GM21619 (cell line): ENCODE data around the gene PIP5K1C.
A peak's percentile ranks its signal among the peaks of the same experiment; 100 is the strongest.
"Not testable (repeated sequence)": the region's sequence is repeated elsewhere in the genome, so short reads cannot be mapped to it uniquely, and the experiment has no call there.

ENCODE experiments used
- ATAC-seq: cut with Tn5 transposase; IDR thresholded peaks from one replicate; pipeline ENCODE4 v1.9.1; 2021; ENCODE audit not compliant: unreplicated experiment

The PIP5K1C gene

DNA sequence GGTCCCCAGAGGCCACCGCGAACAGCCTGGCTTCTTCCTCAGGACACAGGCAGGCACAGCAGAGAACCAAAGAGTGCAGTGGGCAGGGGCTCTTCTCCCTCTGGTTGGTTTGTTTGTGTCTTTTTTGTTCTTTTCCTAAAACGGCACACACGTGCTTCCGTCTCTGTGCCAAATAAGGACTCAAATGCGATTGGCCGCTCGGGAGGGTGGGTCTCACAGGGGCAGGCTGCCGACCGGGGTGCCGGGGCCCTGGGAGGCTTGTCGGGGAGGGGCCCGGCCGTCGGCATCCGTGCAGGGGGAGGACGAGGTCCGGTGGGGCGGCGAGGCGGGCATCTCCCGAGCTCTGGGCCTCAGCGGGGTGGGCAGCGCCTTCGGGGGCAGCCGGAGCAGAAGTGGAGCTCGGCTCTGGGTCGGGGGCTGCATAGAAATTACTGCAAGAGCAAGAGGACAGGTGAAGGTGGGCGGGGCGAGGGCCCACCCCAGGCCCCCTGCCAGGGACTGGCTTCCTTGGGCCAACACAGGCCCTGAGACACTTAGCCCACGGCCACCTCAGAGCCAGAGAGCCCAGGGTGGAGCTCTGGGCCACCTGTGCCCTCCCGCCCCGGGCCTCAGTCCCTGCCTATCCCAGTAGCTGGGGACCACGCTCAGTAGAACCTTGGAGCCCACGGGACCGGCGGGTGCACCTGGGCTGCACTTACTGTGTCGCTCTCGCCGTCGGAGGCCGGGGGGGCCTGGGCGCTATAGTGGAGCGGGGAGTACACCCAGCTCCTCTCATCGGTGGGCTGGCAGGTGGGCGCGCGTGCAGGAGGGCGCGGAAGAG is 67.3 kb downstream of the PIP5K1C start:
- ATAC-seq = no peak

DNA sequence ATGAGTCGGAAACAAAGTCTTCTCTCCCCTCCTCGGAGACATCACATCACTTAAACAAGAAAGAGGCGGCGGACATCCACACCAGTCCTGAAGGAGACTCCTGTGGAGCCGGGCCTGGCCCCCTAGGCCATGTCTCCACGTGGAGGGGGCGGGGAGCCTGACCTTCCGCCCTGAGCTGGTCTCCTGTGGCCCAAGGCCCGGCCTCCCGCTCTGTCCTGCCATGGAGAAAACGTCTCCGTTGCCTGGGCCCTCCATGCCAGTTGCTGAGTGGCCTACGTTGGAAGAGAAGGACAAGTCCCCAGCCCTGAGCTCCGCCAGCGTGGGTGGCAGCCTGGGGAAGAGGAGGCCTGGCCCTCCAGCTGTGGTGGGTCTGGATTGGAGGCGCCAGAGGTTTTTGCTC is 68.2 kb downstream of the PIP5K1C start:
- ATAC-seq = no peak

DNA sequence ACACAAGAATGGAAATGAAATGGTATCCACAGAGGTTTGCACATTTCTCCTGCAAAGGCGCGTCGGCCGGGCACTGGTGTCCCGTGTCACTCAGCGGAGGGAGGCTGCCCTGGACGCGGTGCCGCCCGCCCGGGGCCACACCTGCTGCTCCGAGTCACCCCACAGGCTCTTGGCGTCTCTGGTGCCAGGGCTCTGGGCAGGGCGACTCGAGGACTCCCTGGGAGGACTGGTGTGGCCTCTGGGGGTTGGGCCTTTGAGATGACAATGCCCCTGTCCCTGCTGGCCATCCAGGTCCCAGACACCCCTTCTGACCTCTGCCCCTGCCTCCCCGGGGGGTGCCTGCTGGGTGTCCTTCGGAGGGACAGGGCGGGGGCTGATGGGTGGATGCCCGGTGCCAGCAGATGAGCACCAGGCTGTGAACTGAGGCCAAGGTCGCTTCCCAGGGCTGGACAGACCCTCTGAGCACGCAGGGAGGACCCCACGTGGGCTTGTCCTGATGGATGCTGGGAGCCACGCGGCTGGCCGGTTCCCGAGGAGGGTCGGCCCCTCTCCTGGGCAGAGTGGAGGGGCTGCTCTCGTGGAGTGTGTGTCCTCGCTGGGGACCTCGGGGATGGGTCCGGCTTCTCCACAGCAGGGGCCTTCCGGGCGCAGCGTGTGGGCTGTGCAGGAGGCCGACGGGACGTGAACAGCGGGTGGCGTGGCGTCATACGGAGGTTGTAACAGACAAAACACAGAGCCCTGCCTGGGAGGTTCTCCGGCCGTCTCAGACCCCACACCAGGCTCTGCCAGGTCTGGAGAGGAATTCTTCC is 69.0 kb downstream of the PIP5K1C start:
- ATAC-seq = no peak

DNA sequence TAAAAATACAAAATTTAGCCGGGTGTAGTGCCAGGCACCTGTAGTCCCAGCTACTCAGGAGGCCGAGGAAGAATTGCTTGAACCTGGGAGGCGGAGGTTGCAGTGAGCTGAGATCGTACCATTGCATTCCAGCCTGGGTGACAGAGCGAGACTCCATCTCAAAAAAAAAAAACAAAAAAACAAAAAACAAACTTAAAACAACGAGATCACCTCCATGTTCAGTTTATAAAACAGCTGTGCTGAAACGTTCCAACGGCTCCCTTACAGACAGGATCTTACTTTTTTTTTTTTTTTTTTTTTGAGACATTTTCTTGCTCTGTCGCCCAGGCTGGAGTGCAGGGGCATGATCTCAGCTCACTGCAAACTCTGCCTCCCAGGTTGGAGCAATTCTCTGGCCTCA is 71.5 kb downstream of the PIP5K1C start:
- ATAC-seq = not testable (repeated sequence)

DNA sequence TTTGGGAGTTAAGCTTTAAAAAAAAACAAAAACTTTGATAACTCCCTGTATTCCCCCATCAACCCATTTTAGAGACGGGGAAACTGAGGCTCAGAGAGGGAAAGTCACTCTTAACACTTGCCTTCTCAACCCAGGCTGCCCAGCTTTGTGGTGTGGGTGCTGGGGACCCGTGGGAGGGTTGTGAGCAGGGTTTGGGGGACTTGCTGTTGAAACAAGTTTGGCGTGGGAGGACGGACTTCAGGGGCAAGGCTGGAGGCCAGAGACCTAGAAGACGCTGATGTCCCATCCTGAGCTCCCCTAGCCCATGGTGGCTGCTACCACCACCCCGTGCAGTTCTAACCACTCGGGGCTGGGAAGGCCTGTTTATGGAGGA is 72.9 kb downstream of the PIP5K1C start:
- no peak for ATAC-seq

DNA sequence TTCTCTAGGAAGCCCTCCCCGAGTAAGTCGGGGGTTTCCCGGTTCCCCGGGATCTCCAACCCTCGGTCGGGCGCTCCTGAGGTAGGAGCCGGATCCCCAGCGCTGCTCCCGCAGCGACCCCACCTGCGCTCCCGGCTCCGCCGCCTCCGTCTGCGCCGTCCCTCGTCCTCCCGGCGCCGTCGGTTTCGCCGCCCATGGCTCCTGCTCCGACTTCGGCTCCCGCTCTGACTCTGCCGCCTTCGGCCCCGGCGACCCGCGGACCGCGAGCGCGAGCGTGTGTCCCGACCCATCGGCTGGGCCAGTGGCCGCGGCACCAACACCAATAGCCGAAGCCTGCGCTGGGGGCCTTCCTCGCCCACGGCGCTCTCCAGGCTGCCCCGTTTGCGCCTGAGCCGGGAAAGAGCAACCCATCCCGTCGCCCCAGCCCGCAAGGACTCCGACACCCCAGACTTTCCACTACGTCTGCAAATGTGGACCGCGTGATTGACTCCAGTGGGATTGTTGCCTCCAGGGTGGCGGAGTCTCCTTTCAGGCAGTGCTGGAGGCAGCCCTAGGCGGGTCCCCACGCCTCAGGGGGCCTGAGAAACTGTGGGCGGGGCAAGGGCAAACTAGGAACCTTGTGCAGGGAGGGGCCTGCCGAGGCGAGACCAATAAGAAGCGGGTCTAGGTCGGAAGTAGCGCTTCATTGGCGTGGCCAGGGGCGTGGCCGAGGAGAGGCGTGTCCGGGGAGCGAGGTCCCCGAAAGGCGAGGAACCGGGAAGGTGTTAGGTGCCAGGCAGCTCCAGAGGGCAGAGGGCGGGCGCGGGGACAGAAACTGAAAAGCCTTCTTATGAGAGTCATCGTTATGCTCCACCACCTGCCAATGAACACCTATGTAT is 73.6 kb downstream of the PIP5K1C start, which contains the start of gene CACTIN:
Gene CACTIN, minus strand, starts transcription at position 318 of the 878 bp plus-strand sequence. Its CDS starts 28 bp downstream, at position 290.
- peak; percentile 78 for ATAC-seq

DNA sequence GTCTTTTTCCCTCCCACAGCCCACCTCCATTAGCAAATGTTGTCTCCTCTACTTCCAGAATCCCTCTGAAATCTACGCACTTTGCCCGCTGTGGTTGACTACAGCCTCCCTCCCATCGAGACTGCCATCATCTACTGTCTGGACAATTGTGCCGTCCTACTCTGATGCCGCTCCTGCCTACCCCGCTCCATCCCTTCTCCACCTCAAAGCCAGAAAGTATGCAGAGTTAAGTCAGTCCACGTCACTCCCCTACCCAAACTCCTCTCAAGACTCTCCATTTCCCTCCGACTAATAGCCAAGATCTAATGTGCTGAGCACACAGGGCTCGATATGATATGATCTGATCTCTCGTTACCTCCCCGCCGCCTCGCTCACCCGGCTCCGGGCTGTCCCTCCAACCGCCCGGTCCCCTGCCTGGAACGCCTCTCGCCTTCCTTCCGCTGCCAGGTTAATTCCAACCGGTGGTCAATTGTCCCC is 74.2 kb downstream of the PIP5K1C start:
- peak; percentile 5 for ATAC-seq

DNA sequence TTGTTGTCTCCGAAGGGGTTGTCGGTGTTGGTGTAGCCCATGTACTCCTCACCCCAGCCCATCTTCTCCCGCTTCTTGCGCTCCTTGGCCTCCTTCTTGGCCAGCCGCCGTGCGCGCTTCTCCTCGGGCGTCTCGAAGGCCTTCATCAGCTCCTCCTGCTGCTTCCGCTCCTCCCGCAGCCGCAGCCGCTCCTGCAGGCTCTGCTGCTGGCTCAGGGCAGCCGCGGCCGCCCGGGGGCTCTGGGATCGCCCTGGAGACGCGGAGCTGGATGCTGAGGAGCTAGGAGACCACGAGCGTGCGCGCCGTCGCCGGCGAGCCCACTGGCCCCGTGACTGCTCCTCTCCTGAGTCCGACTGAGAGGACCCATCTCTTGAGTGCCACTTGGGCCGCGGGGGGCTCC is 76.6 kb downstream of the PIP5K1C start:
- no peak for ATAC-seq

DNA sequence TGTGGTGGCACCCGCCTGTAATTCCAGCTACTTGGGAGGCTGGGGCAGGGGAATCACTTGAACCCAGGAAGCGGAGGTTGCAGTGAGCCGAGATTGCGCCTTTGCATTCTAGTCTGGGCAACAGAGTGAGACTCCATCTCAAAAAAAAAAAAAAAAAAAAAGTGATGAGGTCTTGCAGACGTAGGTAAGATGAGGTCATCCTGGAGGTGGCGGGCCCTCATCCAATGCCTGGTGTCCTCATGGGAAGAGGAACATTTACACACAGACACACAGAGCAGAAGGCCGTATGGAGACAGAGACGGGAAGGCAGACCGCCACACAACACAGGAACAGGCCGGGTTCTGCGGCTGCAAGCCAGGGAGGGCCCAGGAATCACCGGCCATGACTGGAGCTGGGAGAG is 78.0 kb downstream of the PIP5K1C start:
- no peak for ATAC-seq

DNA sequence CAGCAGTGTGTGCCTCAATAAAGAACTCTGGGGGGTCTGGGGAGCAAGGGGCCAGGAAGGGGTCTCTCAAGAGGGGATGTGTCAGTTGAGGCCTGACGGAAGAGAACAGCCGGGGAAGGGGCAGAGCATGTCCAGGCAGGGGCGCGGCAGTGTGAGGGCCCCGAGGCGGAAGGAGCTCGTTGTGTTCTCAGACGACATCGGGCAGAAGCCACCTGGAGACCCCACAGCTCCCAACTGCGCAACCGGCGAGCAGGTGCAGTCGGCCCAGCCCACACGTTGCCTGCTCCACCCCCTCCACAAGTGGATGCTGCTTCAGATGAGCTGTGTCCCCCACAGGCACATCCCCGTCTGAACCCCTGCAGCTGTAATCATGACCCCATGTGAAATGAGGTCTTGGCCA is 78.6 kb downstream of the PIP5K1C start:
- ATAC-seq = no peak

DNA sequence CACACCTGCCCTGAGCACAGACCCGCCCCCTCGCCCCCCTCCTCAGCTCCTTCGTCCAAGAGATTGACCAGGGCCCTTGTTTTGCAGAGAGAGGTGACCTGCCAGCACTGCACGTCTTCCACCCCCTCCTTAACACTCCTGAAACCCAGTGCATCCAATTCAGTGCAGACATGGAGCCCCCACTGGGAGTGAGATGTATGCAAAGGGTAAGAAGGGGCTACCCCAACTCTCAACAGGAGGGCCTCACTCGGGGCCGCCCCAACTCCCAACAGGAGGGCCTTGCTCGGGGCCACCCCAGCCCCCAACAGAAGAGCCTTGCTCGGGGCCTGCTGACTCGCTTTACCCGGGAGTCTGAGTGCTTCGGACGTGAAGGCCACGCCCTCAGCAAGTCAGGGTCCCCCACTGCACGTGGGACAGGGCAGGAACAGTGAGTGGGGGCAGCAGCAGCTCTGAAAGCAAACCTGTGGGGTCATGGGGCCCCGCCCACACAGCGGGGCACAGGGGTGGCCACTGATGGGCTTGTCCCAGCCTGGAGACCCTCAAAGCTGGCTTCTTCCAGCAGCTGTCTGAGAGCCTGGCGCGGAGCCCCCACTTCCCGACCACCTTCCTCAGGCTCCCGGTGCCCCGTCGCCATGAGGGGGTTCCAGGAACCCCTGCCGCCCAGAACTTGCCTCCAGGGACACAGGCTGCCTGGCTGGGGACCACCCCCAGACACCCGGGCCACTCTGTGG is 79.3 kb downstream of the PIP5K1C start:
- ATAC-seq = no peak

DNA sequence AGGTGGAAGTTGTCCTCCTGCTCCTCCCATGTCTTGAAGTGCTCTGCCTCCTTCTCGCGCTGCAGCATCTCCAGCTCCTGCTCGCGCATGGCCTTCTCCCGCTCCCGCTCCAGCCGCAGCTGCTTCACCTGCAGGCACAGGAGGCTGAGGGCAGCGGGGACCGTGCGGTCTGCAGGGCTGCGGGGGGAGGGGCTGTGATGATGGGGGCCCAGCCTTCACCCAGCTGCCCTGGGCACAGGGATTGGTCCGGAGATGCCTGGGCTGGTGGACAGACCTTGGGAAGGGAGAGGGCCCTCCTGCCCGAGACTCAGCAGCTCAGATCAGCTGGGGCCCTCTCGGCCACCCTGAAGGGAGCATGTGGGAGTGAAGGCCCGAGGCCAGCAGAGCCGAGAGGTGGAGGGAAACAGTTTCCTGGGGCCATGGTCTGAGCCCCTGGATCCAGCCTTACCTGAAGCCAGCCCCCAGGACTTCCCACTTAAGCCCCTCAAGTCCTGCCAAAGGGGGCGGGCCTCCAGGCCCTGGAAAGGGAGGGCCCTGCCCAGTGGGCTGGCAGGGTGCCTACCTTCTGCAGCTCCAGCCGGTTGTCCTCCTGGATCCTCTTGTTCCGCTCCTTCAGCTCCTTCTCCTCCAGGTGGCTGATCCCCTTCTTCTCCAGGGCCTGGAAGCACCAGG is 80.0 kb downstream of the PIP5K1C start:
- no peak for ATAC-seq

DNA sequence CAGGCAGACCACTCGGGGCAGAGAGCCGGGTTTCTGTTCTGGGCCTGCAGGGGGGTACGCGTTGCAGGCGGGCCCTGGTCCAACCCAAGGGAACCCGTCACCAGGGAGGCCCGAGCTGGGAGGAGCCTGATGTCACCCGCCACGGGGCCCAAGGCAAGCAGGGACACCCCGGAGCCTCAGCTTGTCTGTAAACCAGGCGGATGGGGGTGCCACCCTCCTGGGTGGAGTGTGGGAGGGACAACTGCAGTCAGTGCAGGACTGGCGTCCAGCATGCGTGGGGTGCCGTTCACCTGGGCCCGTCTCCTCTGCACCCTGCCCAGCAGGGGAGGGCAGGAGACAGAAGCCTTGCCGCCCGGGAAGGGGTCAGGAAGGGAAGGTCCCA is 80.6 kb downstream of the PIP5K1C start:
- no peak for ATAC-seq

DNA sequence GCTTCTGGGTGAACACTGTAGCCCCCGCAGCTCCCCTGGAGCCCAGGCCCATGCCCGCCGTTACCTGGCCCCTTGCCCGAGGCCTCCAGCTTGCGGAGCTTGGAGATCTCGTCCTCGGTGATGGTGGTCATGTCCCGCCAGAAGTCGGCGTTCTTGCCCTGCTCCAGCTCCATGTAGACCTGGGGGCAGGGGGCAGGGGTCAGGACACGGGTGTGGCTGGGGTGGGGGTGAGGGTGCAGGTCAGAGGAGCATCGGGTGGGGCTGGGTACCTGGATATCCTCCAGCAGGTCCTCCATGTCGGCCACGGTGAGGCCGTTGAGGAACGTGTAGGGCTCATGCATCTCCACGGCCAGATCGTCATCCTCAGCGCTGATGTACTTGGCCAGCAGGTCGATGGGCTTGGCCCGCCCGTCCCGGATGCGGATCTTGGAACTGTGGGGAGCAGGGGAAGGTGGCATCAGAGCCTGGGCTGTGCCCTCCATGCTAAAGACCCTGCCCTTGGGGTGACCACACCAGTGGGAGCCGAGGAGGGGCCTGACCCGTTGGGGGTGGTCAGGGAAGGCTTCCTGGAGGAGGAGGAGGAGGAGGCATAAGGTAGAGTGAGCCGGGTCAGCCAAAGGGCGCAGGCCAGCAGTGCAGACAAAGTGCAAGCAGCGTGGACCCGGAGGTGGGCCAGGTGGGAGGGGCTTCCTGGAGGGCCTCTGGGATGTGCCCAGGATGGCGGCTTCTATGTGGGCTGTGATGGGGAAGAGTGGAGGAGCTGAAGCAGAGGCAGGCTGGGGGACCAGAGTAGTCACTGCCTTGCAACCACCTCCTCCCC is 81.2 kb downstream of the PIP5K1C start:
- no peak for ATAC-seq

DNA sequence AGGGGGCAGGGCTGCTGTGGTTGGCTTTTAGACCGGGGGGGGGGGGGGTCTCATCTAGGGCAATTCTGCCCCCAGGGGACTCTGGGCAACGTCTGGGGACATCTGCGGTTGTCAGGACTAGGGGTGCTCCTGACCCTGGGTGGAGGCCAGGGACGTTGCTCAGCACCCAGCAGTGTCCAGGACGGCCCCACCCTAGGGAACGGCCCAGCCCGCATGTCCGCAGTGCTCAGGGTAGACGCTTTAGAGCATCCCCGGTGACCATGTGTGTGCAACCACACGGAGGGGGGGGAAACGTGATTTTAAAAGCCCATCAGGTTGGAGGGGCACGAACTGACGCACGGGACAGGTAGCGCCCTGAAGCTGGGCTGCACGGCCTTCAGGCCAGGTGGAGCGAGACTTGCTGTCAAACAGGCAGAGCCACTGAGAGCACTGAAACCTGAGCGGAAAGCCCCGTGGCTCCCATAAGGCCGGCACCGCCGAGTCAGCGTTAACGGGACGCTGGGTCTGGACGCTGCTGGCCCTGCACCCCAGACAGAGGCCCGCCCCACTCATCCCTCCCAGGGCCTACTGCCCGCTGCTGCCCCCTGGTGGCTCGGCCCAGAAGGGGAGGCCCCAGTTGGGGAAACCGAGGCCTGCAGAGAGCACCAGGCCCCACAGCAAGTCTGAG is 82.0 kb downstream of the PIP5K1C start:
- ATAC-seq = no peak

DNA sequence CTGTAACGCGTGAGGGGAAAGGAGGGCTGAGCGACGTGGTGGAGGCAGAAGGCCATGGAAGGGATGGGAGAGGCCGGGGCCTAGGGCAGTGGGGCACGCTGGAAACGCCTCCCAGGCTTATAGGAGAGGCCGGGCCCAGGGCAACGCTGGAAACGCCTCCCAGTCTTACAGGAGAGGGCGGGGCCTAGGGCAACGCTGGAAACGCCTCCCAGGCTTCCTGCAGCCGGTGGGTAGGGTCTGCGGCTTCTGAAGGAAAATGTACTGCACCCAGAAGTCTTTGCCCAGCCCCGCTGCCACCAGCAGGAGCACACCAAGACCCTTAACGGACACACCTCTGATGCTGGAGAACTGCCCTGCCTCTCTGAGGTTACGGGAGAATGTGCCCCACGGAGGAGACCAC is 82.8 kb downstream of the PIP5K1C start:
- no peak for ATAC-seq

DNA sequence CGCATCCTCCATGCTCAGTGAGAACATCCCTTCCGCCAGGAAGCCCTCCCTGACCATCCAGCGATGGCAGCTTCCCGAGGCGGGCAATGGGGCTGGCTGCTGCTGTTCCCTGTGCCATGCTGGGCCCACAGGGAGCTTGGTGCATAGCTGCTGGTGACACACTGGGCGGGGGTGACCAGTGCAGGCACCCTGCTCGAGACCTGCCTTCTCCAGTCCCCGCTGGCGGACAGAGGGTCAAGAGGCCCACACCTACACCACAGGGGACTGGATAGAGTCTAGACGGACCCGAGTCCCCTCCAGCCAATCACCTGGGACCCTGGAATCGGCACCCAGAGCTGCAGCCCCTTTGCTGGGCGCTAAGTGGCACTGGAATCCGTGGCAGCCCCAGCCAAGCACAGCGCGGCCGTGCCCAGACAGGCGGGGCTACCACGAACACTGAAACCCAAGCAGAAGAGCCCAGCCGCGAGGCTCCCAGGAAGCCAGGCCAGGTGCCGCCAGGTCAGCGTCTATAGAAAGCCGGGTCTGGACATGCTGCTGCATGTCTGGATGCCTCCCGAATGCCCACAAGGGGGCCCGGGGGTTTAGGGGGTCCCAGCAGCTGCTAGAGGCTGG is 84.6 kb downstream of the PIP5K1C start:
- ATAC-seq = no peak

DNA sequence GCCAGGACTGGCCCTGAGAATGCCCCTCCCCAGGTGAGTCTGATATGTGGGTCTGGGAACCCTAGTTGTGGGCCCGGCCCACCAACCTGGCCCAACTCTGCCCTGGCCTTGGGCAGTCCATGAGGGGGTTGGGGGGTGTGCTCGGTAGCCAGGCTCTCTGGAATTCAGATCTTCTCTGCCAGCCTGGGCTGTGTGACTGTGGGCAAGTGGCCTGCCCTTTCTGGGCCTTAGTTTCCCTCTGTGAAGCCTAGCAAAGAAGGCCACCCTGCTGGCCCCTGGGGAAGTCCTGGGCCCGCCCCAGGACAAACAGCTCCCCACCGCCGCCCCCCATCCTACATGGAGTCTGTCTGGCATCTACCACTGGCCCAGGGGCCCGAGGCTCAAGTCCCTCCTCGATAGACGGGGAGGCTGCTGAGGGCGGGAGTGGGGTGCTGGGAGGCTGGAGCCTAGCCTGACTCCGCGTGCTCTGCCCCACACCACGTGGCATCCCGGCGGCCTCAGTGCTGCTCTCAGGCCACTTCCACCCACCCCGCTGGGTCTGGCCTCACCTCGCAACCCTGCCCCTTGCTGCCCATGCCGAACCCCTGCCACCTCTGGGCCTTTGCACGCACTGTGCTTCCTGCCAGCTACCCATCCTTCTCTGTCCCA is 85.3 kb downstream of the PIP5K1C start:
- no peak for ATAC-seq
